HL-60/S4 treated with retinoic acid at 250 ng/mL for 4 days and 3 days (cell line): ENCODE measurements around the gene NABP2.
"Not testable (repeated sequence)": the region's sequence is repeated elsewhere in the genome, so short reads cannot be mapped to it uniquely, and the experiment has no call there.

Source experiments
- in situ Hi-C: fragments of 300-500 bp; cut with MboI; formaldehyde crosslinking; loops from 2 replicates; pipeline ENCODE4 v1.7.0; 2022; ENCODE audit warnings: low sequenced_read_pairs

The NABP2 gene

GRCh38 chr12:56224102-56224701 lies at the start of gene NABP2:
TSS of gene NABP2 (plus strand) at chr12:56224342. CDS start at chr12:56224857, 515 bp downstream.
- in situ Hi-C loops: no loop called here

GRCh38 chr12:56178347-56178746 lies 45.8 kb upstream of the NABP2 start:
- in situ Hi-C loops: no loop called here

GRCh38 chr12:56186957-56187356 lies 37.2 kb upstream of the NABP2 start:
- in situ Hi-C loops: no loop called here

GRCh38 chr12:56188131-56188777 lies 35.9 kb upstream of the NABP2 start:
- in situ Hi-C loops: no loop called here

- in situ Hi-C loops: no loop called here
Measured at GRCh38 chr12:56188778-56189098, 35.4 kb upstream of the NABP2 start.

- in situ Hi-C loops: no loop called here
Measured at GRCh38 chr12:56189099-56189917, 34.8 kb upstream of the NABP2 start, which contains the start of gene SMARCC2. TSS of gene SMARCC2 (minus strand) at chr12:56189483. CDS start at chr12:56189461, 22 bp downstream.

- in situ Hi-C loops: no loop called here
Measured at GRCh38 chr12:56189918-56190694, 34.0 kb upstream of the NABP2 start.

GRCh38 chr12:56190695-56191155 lies 33.4 kb upstream of the NABP2 start:
- in situ Hi-C loops: no loop called here

GRCh38 chr12:56192582-56192981 lies 31.6 kb upstream of the NABP2 start:
- in situ Hi-C loops: no loop called here

- in situ Hi-C loops: no loop called here
Measured at GRCh38 chr12:56193025-56193578, 31.0 kb upstream of the NABP2 start.

GRCh38 chr12:56196818-56197550 lies 27.2 kb upstream of the NABP2 start:
- in situ Hi-C loops: not testable (repeated sequence)

GRCh38 chr12:56197921-56198635 lies 26.1 kb upstream of the NABP2 start:
- in situ Hi-C loops: no loop called here

- in situ Hi-C loops: no loop called here
Measured at GRCh38 chr12:56198836-56199235, 25.3 kb upstream of the NABP2 start.

GRCh38 chr12:56202366-56202765 lies 21.8 kb upstream of the NABP2 start:
- in situ Hi-C loops: no loop called here

- in situ Hi-C loops: no loop called here
Measured at GRCh38 chr12:56202838-56203237, 21.3 kb upstream of the NABP2 start.

GRCh38 chr12:56204275-56204674 lies 19.9 kb upstream of the NABP2 start:
- in situ Hi-C loops: no loop called here

GRCh38 chr12:56205445-56205844 lies 18.7 kb upstream of the NABP2 start:
- in situ Hi-C loops: no loop called here

- in situ Hi-C loops: no loop called here
Measured at GRCh38 chr12:56206452-56207166, 17.5 kb upstream of the NABP2 start.

GRCh38 chr12:56208006-56208405 lies 16.1 kb upstream of the NABP2 start:
- in situ Hi-C loops: no loop called here
